Endothelial cell of umbilical vein (primary cell): Measurements from ENCODE around the gene TTC22. TPM values are rescaled to one million over a fixed set of nuclear protein-coding genes. Genes with fewer than 3 reads are reported as not detected.

Experiments used
- BruUV-seq: library from RNA; stranded (reverse); fragments of 400-500 nt; replicated peaks from 2 replicates; lab custom pipeline; 2021; lab: Mats Ljungman, UMichigan
- CTCF ChIA-PET: fragments of 300-600, 350-600 bp; sonication (Branson Sonifier 250); formaldehyde crosslinking; loops from one replicate; lab custom pipeline; 2021; ENCODE audit warnings: antibody characterized with exemption, inconsistent platforms; lab: Charles Lee
- POLR2A ChIA-PET: fragments of 300-600, 350-600 bp; sonication (Branson Sonifier 250); formaldehyde crosslinking; loops from one replicate; lab custom pipeline; 2021; ENCODE audit warnings: antibody characterized with exemption, inconsistent platforms; lab: Charles Lee
- DNase-seq: peaks from one replicate; pipeline ENCODE4 v3.0.0-alpha.2; 2011; ENCODE audit warnings: low read depth, low spot score
- FAIRE-seq: peaks from 2 replicates; lab custom pipeline; 2011; peaks lifted over from hg19 to GRCh38; lab: Jason Lieb, UNC
- H2AFZ ChIP-seq: 2 replicates; pipeline ENCODE4 v1.6.0; 2012; ENCODE audit warnings: low read depth, low read length, control low read depth, inconsistent platforms
- H3K27ac ChIP-seq: 2 replicates; pipeline ENCODE4 v1.5.1; 2011; ENCODE audit warnings: low read depth, mild to moderate bottlenecking, control low read depth, low read length, moderate library complexity; ENCODE audit not compliant: insufficient read depth
- H3K27me3 ChIP-seq, 2 experiments: 2 replicates each; pipeline versions ENCODE4 v1.6.0 to v1.6.1; 2011; ENCODE audit warnings: low read length in 2 of 2, mixed read lengths in 1 of 2; ENCODE audit not compliant: control insufficient read depth in 2 of 2, insufficient read depth in 2 of 2
- H3K36me3 ChIP-seq, 2 experiments: 2 replicates in 1 of 2; 3 replicates in 1 of 2; pipeline ENCODE4 v1.5.1; 2011; ENCODE audit warnings: low read length in 2 of 2, mild to moderate bottlenecking in 1 of 2, moderate library complexity in 1 of 2; ENCODE audit not compliant: control insufficient read depth in 2 of 2, insufficient read depth in 2 of 2; ENCODE audit errors: extremely low read depth in 1 of 2
- H3K4me1 ChIP-seq: 3 replicates; pipeline ENCODE4 v1.5.1; 2011; ENCODE audit warnings: mild to moderate bottlenecking, low read length; ENCODE audit not compliant: control insufficient read depth, insufficient read depth; ENCODE audit errors: extremely low read depth
- H3K4me2 ChIP-seq: 2 replicates; pipeline ENCODE4 v1.6.1; 2011; ENCODE audit warnings: low read length, control low read depth, mixed read lengths; ENCODE audit not compliant: insufficient read depth
- H3K4me3 ChIP-seq, 3 experiments: fragments of 200-600 bp in 1 of 3; sonication (generic), shearing (Covaris generic) in 1 of 3; replicated peaks in 1 of 3; 2 replicates each; pipeline ENCODE4 v1.5.1; 2011 to 2016; ENCODE audit warnings: control low read depth in 3 of 3, low read length in 3 of 3, mild to moderate bottlenecking in 2 of 3, inconsistent platforms in 1 of 3, low read depth in 1 of 3, moderate library complexity in 1 of 3; ENCODE audit not compliant: insufficient read depth in 1 of 3
- H3K79me2 ChIP-seq: 2 replicates; pipeline ENCODE4 v1.6.0; 2012; ENCODE audit warnings: low read length, inconsistent platforms; ENCODE audit not compliant: control insufficient read depth, insufficient read depth
- H3K9ac ChIP-seq: replicated peaks from 2 replicates; pipeline ENCODE3; 2011; ENCODE audit warnings: low read length, control low read depth; ENCODE audit not compliant: insufficient read depth; ENCODE audit errors: extremely low read depth
- H3K9me1 ChIP-seq: replicated peaks from 3 replicates; pipeline ENCODE4 v1.6.0; 2011; ENCODE audit warnings: mild to moderate bottlenecking, low read length; ENCODE audit not compliant: control insufficient read depth, insufficient read depth; ENCODE audit errors: extremely low read depth
- H3K9me3 ChIP-seq: replicated peaks from 2 replicates; pipeline ENCODE4 v1.5.1; 2012; ENCODE audit warnings: low read length, inconsistent platforms; ENCODE audit not compliant: control insufficient read depth, insufficient read depth
- H4K20me1 ChIP-seq: replicated peaks from 2 replicates; pipeline ENCODE3; 2011; ENCODE audit warnings: mild to moderate bottlenecking, low read length; ENCODE audit not compliant: control insufficient read depth, insufficient read depth; ENCODE audit errors: extremely low read depth
- GATA2 ChIP-seq: IDR thresholded peaks from 2 replicates; pipeline ENCODE4 v1.7.0; 2011; ENCODE audit warnings: low read depth, mild to moderate bottlenecking, moderate library complexity, mixed read lengths, low read length; ENCODE audit not compliant: insufficient read length, insufficient read depth
- JUN ChIP-seq: IDR thresholded peaks from 2 replicates; pipeline ENCODE4 v1.6.1; 2011; ENCODE audit warnings: borderline replicate concordance, low read depth; ENCODE audit not compliant: insufficient read length, insufficient read depth
- MAX ChIP-seq: IDR thresholded peaks from 2 replicates; pipeline ENCODE4 v1.6.1; 2011; ENCODE audit not compliant: insufficient read depth, insufficient read length
- MYC ChIP-seq: IDR thresholded peaks from one replicate; pipeline ENCODE4 v1.6.1; 2011; ENCODE audit warnings: mild to moderate bottlenecking, low read depth, low read length
- POLR2A ChIP-seq: IDR thresholded peaks from 2 replicates; pipeline ENCODE4 v1.6.1; 2012; ENCODE audit warnings: low read depth, mild to moderate bottlenecking, control low read depth, low read length
- POLR2AphosphoS5 ChIP-seq: IDR thresholded peaks from 2 replicates; pipeline ENCODE4 v1.6.1; 2012; ENCODE audit warnings: low read depth, mild to moderate bottlenecking, control low read depth, low read length, moderate library complexity; ENCODE audit not compliant: insufficient read depth
- dilution Hi-C: fragments of 300-500 bp; cut with MboI; formaldehyde crosslinking; loops from one replicate; pipeline ENCODE4 v1.15.0; 2019; ENCODE audit warnings: low sequenced_read_pairs; ENCODE audit not compliant: extremely low pct_ligation_motif_present
- intact Hi-C: fragments of 100-400 bp; cut with micrococcal nuclease; formaldehyde crosslinking; loops from one replicate; pipeline ENCODE4 v1.10.0; 2022
- polyA plus RNA-seq, 4 experiments: library from polyadenylated mRNA; depleted of rRNA in 3 of 4; stranded (reverse) in 3 of 4; unstranded in 1 of 4; fragments of >200 nt; gene quantifications; 2 replicates each; pipeline versions ENCODE4 v1.2.1 to v1.2.3, GENCODE V29; 2011 to 2012; ENCODE audit warnings: missing spikeins in 1 of 4
- total RNA-seq: library from RNA; stranded (reverse); gene quantifications from 2 replicates; pipeline ENCODE4 v1.2.3, GENCODE V29; 2021
- TF ChIP-seq, protein P1 (sequence below), 2 donors: IDR thresholded peaks; 1 replicate in 1 of 2; 2 replicates in 1 of 2; pipeline ENCODE4 v1.5.1; 2011; ENCODE audit warnings: low read length in 2 of 2, mild to moderate bottlenecking in 2 of 2, moderate library complexity in 2 of 2, control low read depth in 1 of 2, inconsistent platforms in 1 of 2, low read depth in 1 of 2; ENCODE audit not compliant: insufficient read depth in 1 of 2; ENCODE audit errors: extremely low read depth in 1 of 2

TTC22 gene
- total and polyA plus RNA-seq, 2 donors (not counting 3 experiments of a cell fraction or from before 2014, with no cell fraction given) = not detected

DNA sequence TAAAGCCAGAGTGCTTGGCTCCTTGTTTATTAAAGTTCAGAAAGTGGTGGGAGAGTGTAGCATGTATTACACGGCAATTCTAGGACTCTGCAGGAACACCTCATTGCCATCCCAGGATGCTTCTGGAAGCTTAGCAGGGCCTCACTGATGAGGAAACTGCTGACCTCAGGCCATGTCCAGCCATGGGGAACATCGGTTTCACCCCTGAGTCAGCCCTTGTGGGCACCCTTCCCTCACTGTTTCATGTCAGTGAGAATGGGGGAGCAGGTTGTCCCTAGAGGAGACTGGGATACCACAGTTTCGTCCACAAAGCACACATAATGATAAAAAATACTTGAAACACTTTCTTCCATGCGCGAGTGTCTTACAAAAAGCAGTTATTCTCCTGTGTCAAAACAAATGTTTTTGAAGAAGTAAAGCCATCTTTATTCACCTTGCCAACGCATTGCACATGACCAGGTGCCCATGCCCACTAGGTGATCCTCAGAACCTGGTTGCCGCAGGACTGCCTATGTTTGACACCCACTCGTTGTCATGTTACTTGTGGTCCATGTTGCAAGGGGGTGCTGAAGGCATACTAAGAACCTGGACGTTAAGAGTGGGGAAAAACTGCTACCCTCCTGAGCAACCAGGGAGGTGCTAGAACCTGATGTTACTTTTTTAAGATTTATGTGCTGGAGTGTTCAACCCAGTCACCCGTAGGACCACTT is 41.2 kb upstream of the TTC22 start:
- no peaks in the 10 kb centered on the region for H3K9me3 ChIP-seq
- ChIA-PET CTCF (interaction anchor here (0.7 to 1.2 kb wide), 2 partner anchors 16 to 32 kb away, joined by 3 read pairs; no protein-coding TSS in a partner anchor), POLR2A (no interaction called here)
- no peaks in the 10 kb centered on the region for H4K20me1 ChIP-seq
- H3K9me1 ChIP-seq = no peaks in the 10 kb centered on the region
- H3K9ac ChIP-seq = no peak overlapping the region
- H3K4me2 ChIP-seq = no peak overlapping the region
- no peak for DNase-seq
- no peak for TF ChIP-seq MAX
- TF ChIP-seq MYC = no peak
- TF ChIP-seq GATA2 = no peak
- TF ChIP-seq, protein P1, sequence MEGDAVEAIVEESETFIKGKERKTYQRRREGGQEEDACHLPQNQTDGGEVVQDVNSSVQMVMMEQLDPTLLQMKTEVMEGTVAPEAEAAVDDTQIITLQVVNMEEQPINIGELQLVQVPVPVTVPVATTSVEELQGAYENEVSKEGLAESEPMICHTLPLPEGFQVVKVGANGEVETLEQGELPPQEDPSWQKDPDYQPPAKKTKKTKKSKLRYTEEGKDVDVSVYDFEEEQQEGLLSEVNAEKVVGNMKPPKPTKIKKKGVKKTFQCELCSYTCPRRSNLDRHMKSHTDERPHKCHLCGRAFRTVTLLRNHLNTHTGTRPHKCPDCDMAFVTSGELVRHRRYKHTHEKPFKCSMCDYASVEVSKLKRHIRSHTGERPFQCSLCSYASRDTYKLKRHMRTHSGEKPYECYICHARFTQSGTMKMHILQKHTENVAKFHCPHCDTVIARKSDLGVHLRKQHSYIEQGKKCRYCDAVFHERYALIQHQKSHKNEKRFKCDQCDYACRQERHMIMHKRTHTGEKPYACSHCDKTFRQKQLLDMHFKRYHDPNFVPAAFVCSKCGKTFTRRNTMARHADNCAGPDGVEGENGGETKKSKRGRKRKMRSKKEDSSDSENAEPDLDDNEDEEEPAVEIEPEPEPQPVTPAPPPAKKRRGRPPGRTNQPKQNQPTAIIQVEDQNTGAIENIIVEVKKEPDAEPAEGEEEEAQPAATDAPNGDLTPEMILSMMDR (IDR thresholded peaks at IDR 0.05; ENCODE audit: extremely low read depth in 1 of 2, insufficient read depth in 1 of 2, low read depth in 1 of 2, low read length in 2 of 2) = no peak
- TF ChIP-seq POLR2AphosphoS5 = no peak
- no peak for TF ChIP-seq JUN
- no peak for TF ChIP-seq POLR2A
- H3K27ac ChIP-seq = no peak overlapping the region
- no peaks in the 10 kb centered on the region for H3K4me1 ChIP-seq
- no peak overlapping the region for H2AFZ ChIP-seq
- H3K36me3 ChIP-seq = no peaks in the 10 kb centered on the region
- H3K79me2 ChIP-seq = no peaks in the 10 kb centered on the region
- intact Hi-C loops (no loop called here), dilution Hi-C loops (no loop called here)
- BruUV-seq = no TSS peak
- no peak overlapping the region for H3K4me3 ChIP-seq
- H3K27me3 ChIP-seq = no peaks in the 10 kb centered on the region
- no peak for FAIRE-seq
